Measurements from ENCODE around the gene NUDT22. TPM values are rescaled to one million over a fixed set of nuclear protein-coding genes. Genes with fewer than 3 reads are reported as not detected.

Gene NUDT22
- total and polyA plus RNA-seq, 11 donors: 63.7 to 93.0 (median 70.3) TPM

DNA sequence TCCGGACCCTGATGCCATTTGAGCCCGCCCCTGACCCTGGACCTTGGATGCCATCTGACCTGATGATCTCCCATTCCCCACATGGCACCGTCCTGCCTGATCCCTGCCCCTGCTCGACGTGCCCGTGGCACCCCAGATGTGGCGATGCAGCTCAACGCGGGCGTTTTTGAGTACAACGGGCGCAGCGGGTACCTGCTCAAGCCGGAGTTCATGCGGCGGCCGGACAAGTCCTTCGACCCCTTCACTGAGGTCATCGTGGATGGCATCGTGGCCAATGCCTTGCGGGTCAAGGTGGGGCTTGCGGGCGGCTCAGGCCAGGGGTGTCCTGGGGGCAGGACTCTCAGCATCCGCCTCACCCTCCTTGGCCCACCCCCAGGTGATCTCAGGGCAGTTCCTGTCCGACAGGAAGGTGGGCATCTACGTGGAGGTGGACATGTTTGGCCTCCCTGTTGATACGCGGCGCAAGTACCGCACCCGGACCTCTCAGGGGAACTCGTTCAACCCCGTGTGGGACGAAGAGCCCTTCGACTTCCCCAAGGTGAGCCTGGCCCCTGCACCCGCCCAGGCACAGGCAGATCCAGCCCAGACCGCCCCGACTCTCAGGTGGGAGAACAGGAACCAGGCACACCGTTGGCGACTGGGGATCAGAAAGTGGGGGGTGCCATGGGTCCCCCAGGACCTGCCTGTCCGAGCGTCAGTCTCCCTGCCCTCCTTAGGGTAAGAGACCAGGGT, 36.4 kb downstream of the NUDT22 start:
- no peak overlapping the region for H3K4me3 ChIP-seq
- intact Hi-C loops (cut with DNase I): no loop called here
- H3K4me1 ChIP-seq: peaks cover 0 to 9% (median 6%) of the 10 kb centered on the region in 12 donors
- TF ChIP-seq POLR2A (IDR thresholded peaks at IDR 0.05): no peak
- TF ChIP-seq, protein P1, sequence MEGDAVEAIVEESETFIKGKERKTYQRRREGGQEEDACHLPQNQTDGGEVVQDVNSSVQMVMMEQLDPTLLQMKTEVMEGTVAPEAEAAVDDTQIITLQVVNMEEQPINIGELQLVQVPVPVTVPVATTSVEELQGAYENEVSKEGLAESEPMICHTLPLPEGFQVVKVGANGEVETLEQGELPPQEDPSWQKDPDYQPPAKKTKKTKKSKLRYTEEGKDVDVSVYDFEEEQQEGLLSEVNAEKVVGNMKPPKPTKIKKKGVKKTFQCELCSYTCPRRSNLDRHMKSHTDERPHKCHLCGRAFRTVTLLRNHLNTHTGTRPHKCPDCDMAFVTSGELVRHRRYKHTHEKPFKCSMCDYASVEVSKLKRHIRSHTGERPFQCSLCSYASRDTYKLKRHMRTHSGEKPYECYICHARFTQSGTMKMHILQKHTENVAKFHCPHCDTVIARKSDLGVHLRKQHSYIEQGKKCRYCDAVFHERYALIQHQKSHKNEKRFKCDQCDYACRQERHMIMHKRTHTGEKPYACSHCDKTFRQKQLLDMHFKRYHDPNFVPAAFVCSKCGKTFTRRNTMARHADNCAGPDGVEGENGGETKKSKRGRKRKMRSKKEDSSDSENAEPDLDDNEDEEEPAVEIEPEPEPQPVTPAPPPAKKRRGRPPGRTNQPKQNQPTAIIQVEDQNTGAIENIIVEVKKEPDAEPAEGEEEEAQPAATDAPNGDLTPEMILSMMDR (IDR thresholded peaks at IDR 0.05): no peak
- H3K9me3 ChIP-seq: no peaks in the 10 kb centered on the region
- H3K27me3 ChIP-seq: no peaks in the 10 kb centered on the region
- ATAC-seq (no peak), DNase-seq (peak in 1 of 5 donors; percentile 28)
- WGBS, 4 donors: 94 to 96% (median 96%) methylated on average over 25 to 42 of the region's 42 CpGs
- H3K36me3 ChIP-seq: peaks cover 0 to 96% (median 79%) of the 10 kb centered on the region in 9 donors
- no peak overlapping the region for H3K27ac ChIP-seq

DNA sequence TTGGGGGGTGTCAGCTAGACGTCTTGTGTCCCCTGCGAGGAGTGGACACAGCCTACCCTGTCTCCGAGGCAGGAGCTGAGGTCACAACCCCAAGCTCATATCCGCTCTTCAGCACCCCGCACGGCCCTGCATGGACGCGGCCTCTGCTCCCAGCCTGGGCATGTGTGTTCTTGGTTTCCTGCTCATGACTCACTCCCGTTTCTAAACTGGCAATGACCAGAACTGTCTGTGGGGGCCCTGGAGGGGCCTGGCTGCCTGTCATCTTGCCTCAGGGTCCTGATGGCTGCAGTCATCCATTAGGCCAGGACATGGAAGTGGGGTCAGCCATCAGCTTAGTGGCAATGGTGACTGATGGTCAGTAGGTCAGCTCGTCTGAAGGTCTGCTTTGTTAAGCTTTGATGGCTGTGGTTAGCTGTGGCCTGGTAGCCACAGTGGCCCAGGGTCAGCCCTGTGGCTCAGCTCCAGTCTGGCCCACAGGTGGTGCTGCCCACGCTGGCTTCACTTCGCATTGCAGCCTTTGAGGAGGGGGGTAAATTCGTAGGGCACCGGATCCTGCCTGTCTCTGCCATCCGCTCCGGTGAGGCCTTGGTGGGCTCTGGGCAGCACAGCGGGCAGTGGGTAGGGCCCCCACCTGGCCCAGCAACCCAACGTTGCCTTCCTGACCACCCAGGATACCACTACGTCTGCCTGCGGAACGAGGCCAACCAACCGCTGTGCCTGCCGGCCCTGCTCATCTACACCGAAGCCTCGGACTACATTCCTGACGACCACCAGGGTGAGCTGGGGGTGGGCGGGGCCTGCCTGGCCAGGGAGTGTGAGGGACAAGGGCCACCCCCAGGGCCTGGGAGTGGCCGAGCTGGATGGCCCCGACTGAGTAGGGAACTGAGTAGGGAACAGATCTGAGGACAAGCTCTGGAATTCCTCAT, 37.2 kb downstream of the NUDT22 start:
- Histone ChIP-seq H3K27ac (no peak overlapping the region), H3K27me3 (no peaks in the 10 kb centered on the region), H3K9me3 (no peaks in the 10 kb centered on the region), H3K36me3 (peaks cover 0 to 87% (median 71%) of the 10 kb centered on the region in 9 donors), H3K4me1 (peaks cover 0 to 17% (median 14%) of the 10 kb centered on the region in 12 donors), H3K4me3 (no peak overlapping the region)
- DNase-seq: no peak
- 85 to 87% (median 86%) methylated on average over 16 to 29 of the region's 29 CpGs for WGBS, 4 donors
- ATAC-seq: no peak
- intact Hi-C loops (cut with DNase I): no loop called here
- TF ChIP-seq, protein P1 (IDR thresholded peaks at IDR 0.05): no peak

- Histone ChIP-seq H3K36me3 (peaks cover 0 to 81% (median 64%) of the 10 kb centered on the region in 9 donors), H3K4me3 (no peak overlapping the region), H3K4me1 (peaks cover 2 to 24% (median 20%) of the 10 kb centered on the region in 12 donors), H3K27ac (no peak overlapping the region), H3K9me3 (no peaks in the 10 kb centered on the region), H3K27me3 (no peaks in the 10 kb centered on the region)
- no peak for TF ChIP-seq POLR2A (IDR thresholded peaks at IDR 0.05)
- TF ChIP-seq, protein P1 (IDR thresholded peaks at IDR 0.05): no peak
- WGBS, 4 donors: 94 to 96% (median 95%) methylated on average over 8 of the region's 8 CpGs
- intact Hi-C loops (cut with DNase I): no loop called here
- ATAC-seq (no peak), DNase-seq (no peak)
These were observed 37.9 kb downstream of the NUDT22 start for GRCh38 chr11:64263947-64264317.

- DNase-seq (no peak), ATAC-seq (no peak)
- no peaks in the 10 kb centered on the region for H3K27me3 ChIP-seq
- H3K36me3 ChIP-seq: peaks cover 0 to 76% (median 59%) of the 10 kb centered on the region in 9 donors
- H3K4me3 ChIP-seq: no peak overlapping the region
- no peaks in the 10 kb centered on the region for H3K9me3 ChIP-seq
- intact Hi-C loops (cut with DNase I): no loop called here
- WGBS, 4 donors: 89 to 97% (median 95%) methylated on average over 9 to 10 of the region's 10 CpGs
- no peak overlapping the region for H3K27ac ChIP-seq
- no peak for TF ChIP-seq POLR2A (IDR thresholded peaks at IDR 0.05)
- TF ChIP-seq, protein P1 (IDR thresholded peaks at IDR 0.05): no peak
- peaks cover 2 to 27% (median 24%) of the 10 kb centered on the region in 12 donors for H3K4me1 ChIP-seq
These were observed 38.3 kb downstream of the NUDT22 start for GRCh38 chr11:64264371-64264852.

All from heart left ventricle (tissue), 16 donors.